Suppressor macrophage treated with lipopolysaccharide for 4 hours (primary cell): ENCODE results near the gene NINJ1.

ENCODE experiments used
- DNase-seq: peaks from one replicate; pipeline ENCODE4 v3.0.0-alpha.2; 2020

The NINJ1 gene

GRCh38 chr9:93132287-93132927, 1.6 kb downstream of the NINJ1 start:
- DNase-seq, result no peak

GRCh38 chr9:93131599-93132286, 2.3 kb downstream of the NINJ1 start:
- DNase-seq, result no peak

- DNase-seq, result no peak
These were observed 3.1 kb downstream of the NINJ1 start for GRCh38 chr9:93130861-93131481.

- peak; percentile 10 for DNase-seq
These were observed 4.2 kb downstream of the NINJ1 start for GRCh38 chr9:93129691-93130500.

GRCh38 chr9:93129286-93129685, 4.8 kb downstream of the NINJ1 start:
- DNase-seq, result no peak

- no peak for DNase-seq
These were observed 5.3 kb downstream of the NINJ1 start for GRCh38 chr9:93128715-93129224.

- DNase-seq, result peak; percentile 14
These were observed 5.9 kb downstream of the NINJ1 start for GRCh38 chr9:93128011-93128714.

GRCh38 chr9:93127395-93127911, 6.6 kb downstream of the NINJ1 start:
- DNase-seq, result peak; percentile 68

GRCh38 chr9:93126825-93127368, 7.2 kb downstream of the NINJ1 start:
- DNase-seq, result peak; percentile 40

GRCh38 chr9:93126151-93126781, 7.8 kb downstream of the NINJ1 start:
- DNase-seq, result peak; percentile 18

- no peak for DNase-seq
These were observed 8.6 kb downstream of the NINJ1 start for GRCh38 chr9:93125331-93125894.

- DNase-seq, result no peak
These were observed 9.3 kb downstream of the NINJ1 start for GRCh38 chr9:93124793-93125192.

- DNase-seq, result peak; percentile 12
These were observed 10.3 kb downstream of the NINJ1 start for GRCh38 chr9:93123561-93124283.

GRCh38 chr9:93122721-93123221, 11.3 kb downstream of the NINJ1 start:
- no peak for DNase-seq

GRCh38 chr9:93121316-93122241, 12.5 kb downstream of the NINJ1 start:
- DNase-seq, result no peak

- peak; percentile 18 for DNase-seq
These were observed 13.2 kb downstream of the NINJ1 start for GRCh38 chr9:93120846-93121315.

- peak; percentile 97 for DNase-seq
These were observed 13.9 kb downstream of the NINJ1 start for GRCh38 chr9:93119953-93120845.

- no peak for DNase-seq
These were observed 14.4 kb downstream of the NINJ1 start for GRCh38 chr9:93119703-93119952.
